GM12878 (cell line): ENCODE data around the gene HACE1. TPM values are rescaled to one million over a fixed set of nuclear protein-coding genes. Genes with fewer than 3 reads are reported as not detected.

Experiments used
- ATAC-seq: fragments of 200-7000 bp; cut with Tn5 transposase; 3 replicates; pipeline ENCODE4 v1.9.1; 2020; ENCODE audit warnings: mild to moderate bottlenecking, moderate library complexity
- BruUV-seq: library from RNA; stranded (reverse); fragments of 400-500 nt; replicated peaks from 2 replicates; lab custom pipeline; 2021; lab: Mats Ljungman, UMichigan
- CTCF ChIA-PET: fragments of 300-600 bp; sonication (Branson Sonifier 250); formaldehyde crosslinking; extraction: SDS; loops from one replicate; lab custom pipeline; 2021; ENCODE audit warnings: inconsistent platforms; lab: Yijun Ruan, JAX
- POLR2A ChIA-PET: fragments of 350-600 bp; formaldehyde crosslinking; extraction: SDS; loops from one replicate; lab custom pipeline; 2021; ENCODE audit warnings: inconsistent platforms; lab: Charles Lee
- RAD21 ChIA-PET: fragments of 300-600 bp; sonication (Branson Sonifier 250); formaldehyde crosslinking; loops from one replicate; lab custom pipeline; 2023; ENCODE audit warnings: antibody characterized with exemption; ENCODE audit not compliant: unreplicated experiment; lab: Charles Lee
- SMC1A ChIA-PET: fragments of 300-600 bp; sonication (Branson Sonifier 250); formaldehyde crosslinking; loops from one replicate; lab custom pipeline; 2023; ENCODE audit not compliant: unreplicated experiment, uncharacterized antibody; lab: Charles Lee
- DNase-seq: peaks from one replicate; pipeline ENCODE4 v3.0.0-alpha.2; 2011; ENCODE audit warnings: low read depth, low spot score
- FAIRE-seq: peaks from 3 replicates; lab custom pipeline; 2011; peaks lifted over from hg19 to GRCh38; lab: Jason Lieb, UNC
- H2AFZ ChIP-seq: 2 replicates; pipeline ENCODE4 v1.6.0; 2011; ENCODE audit warnings: low read depth, low read length, control low read depth; ENCODE audit not compliant: control insufficient read depth
- H3K27ac ChIP-seq: 2 replicates; pipeline ENCODE4 v1.5.1; 2011; ENCODE audit warnings: control low read depth; ENCODE audit not compliant: control insufficient read depth, insufficient read depth
- H3K27me3 ChIP-seq, 2 experiments: replicated peaks in 1 of 2; 2 replicates each; pipeline versions ENCODE4 v1.6.0 to v1.6.1; 2011; ENCODE audit warnings: low read length in 1 of 2; ENCODE audit not compliant: control insufficient read depth in 2 of 2, insufficient read depth in 2 of 2
- H3K36me3 ChIP-seq, 2 experiments: 2 replicates each; pipeline ENCODE4 v1.5.1; 2011; ENCODE audit warnings: low read length in 1 of 2; ENCODE audit not compliant: control insufficient read depth in 2 of 2, insufficient read depth in 2 of 2
- H3K4me1 ChIP-seq: 2 replicates; pipeline ENCODE4 v1.6.1; 2011; ENCODE audit warnings: mild to moderate bottlenecking, low read length, moderate library complexity, mixed read lengths; ENCODE audit not compliant: control insufficient read depth, insufficient read depth
- H3K4me2 ChIP-seq: 2 replicates; pipeline ENCODE4 v1.6.0; 2011; ENCODE audit warnings: control low read depth; ENCODE audit not compliant: control insufficient read depth, insufficient read depth
- H3K4me3 ChIP-seq: fragments of 200-600 bp; sonication (generic); 2 replicates; pipeline ENCODE4 v1.5.1; 2016
- H3K79me2 ChIP-seq: 2 replicates; pipeline ENCODE4 v1.6.0; 2011; ENCODE audit warnings: low read length; ENCODE audit not compliant: control insufficient read depth, insufficient read depth
- H3K9ac ChIP-seq: 2 replicates; pipeline ENCODE4 v1.8.0; 2011; ENCODE audit warnings: low read length, control low read depth, mixed read lengths; ENCODE audit not compliant: control insufficient read depth, insufficient read depth
- H3K9me3 ChIP-seq: replicated peaks from 3 replicates; pipeline ENCODE4 v1.5.1; 2011; ENCODE audit warnings: mild to moderate bottlenecking, low read length; ENCODE audit not compliant: control insufficient read depth, insufficient read depth
- H4K20me1 ChIP-seq: 2 replicates; pipeline ENCODE4 v1.6.0; 2011; ENCODE audit not compliant: control insufficient read depth, insufficient read depth
- PKNOX1 ChIP-seq: fragments of 450-650 bp; IDR thresholded peaks from 2 replicates; pipeline ENCODE4 v1.6.1; 2016; ENCODE audit warnings: mild to moderate bottlenecking
- ZNF24 ChIP-seq: fragments of 450-650 bp; IDR thresholded peaks from 2 replicates; pipeline ENCODE4 v1.6.1; 2017; ENCODE audit warnings: antibody characterized with exemption, mild to moderate bottlenecking
- WGBS: methylation state at CpG from one replicate; pipeline ENCODE4 v1.1.6; 2016; ENCODE audit warnings: low lambda C conversion rate; ENCODE audit not compliant: insufficient replicate concordance, insufficient coverage; ENCODE audit errors: missing lambda C conversion rate; 5-methylcytosine and 5-hydroxymethylcytosine counted together
- in situ Hi-C: fragments of 300-500 bp; cut with MboI; formaldehyde crosslinking; loops from 9 replicates; pipeline ENCODE4 v1.14.3; 2018; ENCODE audit warnings: mixed read lengths
- intact Hi-C: fragments of 100-400 bp; cut with micrococcal nuclease; formaldehyde crosslinking; loops from one replicate; pipeline ENCODE4 v1.14.2; 2022; ENCODE audit not compliant: unreplicated experiment
- polyA plus RNA-seq, 11 experiments: library from polyadenylated mRNA; depleted of rRNA in 4 of 11; unstranded in 6 of 11; stranded (reverse) in 5 of 11; fragments of >200 nt; fragmentation: Nextera tagmentation in 4 of 11; fragmentation: Illumina TruSeq in 1 of 11; extraction: Ambion mirVana in 4 of 11; extraction: Trizol in 1 of 11; gene quantifications; 1 replicate in 1 of 11; 2 replicates in 10 of 11; pipeline versions ENCODE4 v1.2.1 to v1.2.3, GENCODE V29; 2011 to 2016; ENCODE audit warnings: inconsistent platforms in 2 of 11, missing spikeins in 2 of 11, low read depth in 1 of 11
- small RNA-seq: library from RNA; depleted of rRNA; stranded (forward); fragments of <200 nt; gene quantifications from one replicate; pipeline ENCODE3, GENCODE V24; 2014
- total RNA-seq, 4 experiments: library from RNA; depleted of rRNA in 3 of 4; stranded (reverse); fragments of >200 nt in 3 of 4; fragmentation: Illumina TruSeq in 1 of 4; extraction: Trizol in 1 of 4; gene quantifications; 2 replicates each; pipeline versions ENCODE4 v1.2.1 to v1.2.3, GENCODE V29; 2013 to 2021

HACE1 gene
- total and polyA plus RNA-seq, 10 of the 15 experiments (the other 5 are each of a cell fraction or from before 2014, with no cell fraction given): 1.6 to 16.9 (median 5.6) TPM

- SMC1A ChIA-PET: no interaction called here
- WGBS: 26% methylated on average over 1 of the region's 1 CpG
- DNase-seq (no peak), ATAC-seq (no peak), FAIRE-seq (no peak)
- in situ Hi-C loops: no loop called here
- Histone ChIP-seq H3K27me3 (no peaks in the 10 kb centered on the region), H3K9me3 (no peaks in the 10 kb centered on the region), H3K4me1 (no peaks in the 10 kb centered on the region), H3K27ac (no peak overlapping the region), H3K36me3 (no peaks in the 10 kb centered on the region), H3K79me2 (no peaks in the 10 kb centered on the region), H3K9ac (no peak overlapping the region), H2AFZ (no peak overlapping the region), H3K4me2 (no peak overlapping the region), H4K20me1 (no peaks in the 10 kb centered on the region), H3K4me3 (no peak overlapping the region)
- RAD21 ChIA-PET: no interaction called here
- TF ChIP-seq ZNF24: no peak
- no peak for TF ChIP-seq PKNOX1
- intact Hi-C loops: loop anchor here (5.0 kb wide), 1 partner anchor 397 kb away; no protein-coding TSS in a partner anchor
- CTCF ChIA-PET: no interaction called here
- BruUV-seq: no TSS peak
- POLR2A ChIA-PET: no interaction called here
These were observed 179.7 kb downstream of the HACE1 start for GRCh38 chr6:104679971-104680370.

Small RNAs within 50 kb of the gene (small RNA-seq; reads per million reads assigned to genes)
- gene RNU6-897P: not detected

Other genes starting within 250 kb of the HACE1 start
- gene LIN28B, start 97.2 kb upstream of the HACE1 start, total RNA-seq (2014; rRNA removed): 0.11 TPM in 1 of 2 replicates, not detected in the other
- gene LIN28B, start 97.2 kb upstream of the HACE1 start, total RNA-seq (2014; rRNA removed; fragmentation: Illumina TruSeq; extraction: Trizol): not detected in 2 replicates
- 0.05 and 0.13 TPM in 2 replicates for gene LIN28B, start 97.2 kb upstream of the HACE1 start, total RNA-seq (2021)
- 2.4 and 3.7 TPM in 2 replicates for gene LIN28B, start 97.2 kb upstream of the HACE1 start, polyA plus RNA-seq (2011; rRNA removed)
- gene LIN28B, start 97.2 kb upstream of the HACE1 start, polyA plus RNA-seq (2014; fragmentation: Illumina TruSeq; extraction: Trizol): 0.01 TPM in 1 of 2 replicates, not detected in the other
- gene LIN28B, start 97.2 kb upstream of the HACE1 start, polyA plus RNA-seq (2014; fragmentation: Nextera tagmentation; extraction: Ambion mirVana): not detected
- gene LIN28B, start 97.2 kb upstream of the HACE1 start, polyA plus RNA-seq (2014; rRNA removed): not detected in 2 replicates
- under 1 TPM in 1 of 2 experiments, not detected in 1; 0.05 TPM for gene LIN28B, start 97.2 kb upstream of the HACE1 start, polyA plus RNA-seq (2016; fragmentation: Nextera tagmentation; extraction: Ambion mirVana)